GM18520 (cell line): ENCODE data around the gene NLRP14.

Experiments used
- ATAC-seq: cut with Tn5 transposase; IDR thresholded peaks from one replicate; pipeline ENCODE4 v1.9.1; 2021; ENCODE audit not compliant: unreplicated experiment

NLRP14 gene

GRCh38 chr11:7020183-7020917, at the start of gene NLRP14, which contains the start of gene ZNF214:
NLRP14 (plus strand) TSS chr11:7020479; CDS start chr11:7038587, 18,108 bp downstream.
ZNF214 (minus strand) TSS chr11:7020346; CDS start chr11:7002835, 17,511 bp downstream.
- no peak for ATAC-seq

GRCh38 chr11:6979365-6979764, 40.9 kb upstream of the NLRP14 start:
- no peak for ATAC-seq

- ATAC-seq: no peak
Measured at GRCh38 chr11:6986487-6986886, 33.8 kb upstream of the NLRP14 start.

GRCh38 chr11:6988506-6988905, 31.8 kb upstream of the NLRP14 start:
- ATAC-seq: no peak

- ATAC-seq: no peak
Measured at GRCh38 chr11:6991227-6991626, 29.1 kb upstream of the NLRP14 start.

GRCh38 chr11:6992026-6992425, 28.3 kb upstream of the NLRP14 start:
- no peak for ATAC-seq

GRCh38 chr11:6992457-6993417, 27.5 kb upstream of the NLRP14 start:
- ATAC-seq: no peak

- no peak for ATAC-seq
Measured at GRCh38 chr11:6995703-6996102, 24.6 kb upstream of the NLRP14 start.

- no peak for ATAC-seq
Measured at GRCh38 chr11:7004482-7004881, 15.8 kb upstream of the NLRP14 start.

GRCh38 chr11:7014118-7014517, 6.2 kb upstream of the NLRP14 start:
- no peak for ATAC-seq

GRCh38 chr11:7016011-7016410, 4.3 kb upstream of the NLRP14 start:
- no peak for ATAC-seq

GRCh38 chr11:7019500-7020182, 638 bp upstream of the NLRP14 start:
- ATAC-seq: no peak

GRCh38 chr11:7021318-7021717, 1.0 kb downstream of the NLRP14 start:
- ATAC-seq: no peak

GRCh38 chr11:7028141-7028540, 7.9 kb downstream of the NLRP14 start:
- ATAC-seq: no peak

GRCh38 chr11:7030836-7031235, 10.6 kb downstream of the NLRP14 start:
- ATAC-seq: no peak

GRCh38 chr11:7031471-7031871, 11.2 kb downstream of the NLRP14 start:
- no peak for ATAC-seq

- no peak for ATAC-seq
Measured at GRCh38 chr11:7032692-7033091, 12.4 kb downstream of the NLRP14 start.

GRCh38 chr11:7034019-7034418, 13.7 kb downstream of the NLRP14 start:
- ATAC-seq: no peak

- ATAC-seq: no peak
Measured at GRCh38 chr11:7046474-7047175, 26.3 kb downstream of the NLRP14 start.

GRCh38 chr11:7050191-7050590, 29.9 kb downstream of the NLRP14 start:
- ATAC-seq: peak; percentile 55
